GM10847 (cell line): ENCODE results near the gene MYLK4.

Experiments
- POLR2A ChIP-seq: IDR thresholded peaks from 2 replicates; pipeline ENCODE4 v1.6.1; 2011; ENCODE audit not compliant: insufficient read length; ENCODE audit errors: extremely low read depth

The MYLK4 gene

DNA sequence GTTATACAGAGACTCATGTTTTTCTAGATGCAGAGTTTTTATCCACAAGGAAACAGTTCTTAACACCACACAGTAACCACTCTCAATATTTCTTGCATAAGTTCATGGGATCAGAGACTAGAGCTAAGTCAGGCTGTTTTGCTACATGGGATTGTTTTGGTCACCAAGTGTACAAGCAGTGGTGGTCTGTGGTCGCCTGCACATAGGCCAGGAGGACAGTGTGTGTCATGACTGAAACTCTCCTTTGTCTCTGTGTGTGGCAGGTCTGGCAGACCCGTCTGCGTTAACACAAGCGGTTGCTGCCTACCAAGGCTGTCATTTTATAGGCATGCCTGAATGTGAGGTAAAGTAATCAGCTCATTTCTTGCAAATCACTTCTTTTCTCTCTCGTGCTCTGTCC, 33.3 kb upstream of the MYLK4 start:
- no peak for TF ChIP-seq POLR2A

- TF ChIP-seq POLR2A: no peak
These were observed 32.7 kb upstream of the MYLK4 start for GRCh38 chr6:2783188-2783963.

- no peak for TF ChIP-seq POLR2A
These were observed 32.1 kb upstream of the MYLK4 start for GRCh38 chr6:2782825-2783187.

DNA sequence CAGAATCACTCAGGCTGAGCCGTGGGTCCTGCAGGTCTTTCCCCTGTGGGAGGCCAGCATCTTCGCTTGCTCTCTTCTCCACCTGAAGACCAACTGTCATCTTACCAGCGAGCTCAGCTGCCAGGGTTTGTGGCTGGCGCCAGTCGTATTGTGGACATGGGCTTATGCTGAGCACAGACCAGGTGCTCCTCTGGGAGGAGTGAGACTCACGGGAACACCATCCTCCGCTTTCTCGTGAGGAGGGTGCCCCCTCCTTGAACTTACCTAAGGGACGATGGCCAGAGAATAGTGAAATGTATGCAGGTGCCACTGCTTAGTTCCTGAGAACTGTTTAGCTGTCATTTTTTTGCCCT, 31.6 kb upstream of the MYLK4 start:
- TF ChIP-seq POLR2A: no peak

GRCh38 chr6:2781685-2782355, 31.1 kb upstream of the MYLK4 start:
- TF ChIP-seq POLR2A: no peak

- TF ChIP-seq POLR2A: no peak
These were observed 29.5 kb upstream of the MYLK4 start for GRCh38 chr6:2780102-2780737.

DNA sequence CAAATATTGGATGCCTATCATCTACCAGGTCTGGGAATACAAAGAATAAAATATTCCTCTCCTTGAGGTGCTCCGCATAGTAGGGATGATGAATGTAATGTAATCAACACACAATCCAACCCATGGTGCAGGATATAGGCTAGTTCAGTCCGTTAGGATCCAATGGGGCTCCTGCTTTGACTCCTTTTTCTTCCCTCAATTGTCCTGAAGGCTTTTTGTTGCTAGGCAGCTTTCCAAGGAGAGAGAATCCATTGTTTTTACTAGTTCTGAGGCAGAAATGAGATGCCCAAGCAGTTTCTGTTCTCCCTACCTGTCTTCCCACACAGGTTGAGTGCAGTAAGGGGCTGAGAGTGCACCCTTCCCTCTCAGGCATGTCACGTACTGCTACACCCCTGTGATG, 26.5 kb upstream of the MYLK4 start:
- TF ChIP-seq POLR2A: no peak

DNA sequence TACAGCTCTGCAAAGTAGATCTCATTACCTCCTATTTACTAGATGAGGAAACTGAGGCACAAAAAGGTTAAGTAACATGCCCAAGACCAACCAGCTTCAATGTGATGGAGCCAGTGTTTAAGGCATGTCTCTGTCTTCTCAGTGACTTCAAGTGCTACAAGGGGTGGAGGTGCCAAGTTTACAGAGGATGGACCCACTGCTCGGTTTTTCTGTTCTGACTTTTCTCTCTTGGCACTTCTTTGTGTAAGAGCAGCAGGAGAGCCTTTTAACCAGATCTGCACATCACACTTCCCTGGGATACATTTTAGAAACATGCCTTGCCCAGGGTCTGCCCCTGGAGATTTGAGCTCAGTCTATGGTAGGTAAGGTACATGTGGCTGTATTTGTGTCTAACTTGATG, 24.3 kb upstream of the MYLK4 start:
- TF ChIP-seq POLR2A: no peak

- TF ChIP-seq POLR2A: no peak
These were observed 22.7 kb upstream of the MYLK4 start for GRCh38 chr6:2773449-2773848.

GRCh38 chr6:2772840-2773239, 22.1 kb upstream of the MYLK4 start:
- TF ChIP-seq POLR2A: no peak

GRCh38 chr6:2771079-2771478, 20.4 kb upstream of the MYLK4 start:
- TF ChIP-seq POLR2A: no peak

DNA sequence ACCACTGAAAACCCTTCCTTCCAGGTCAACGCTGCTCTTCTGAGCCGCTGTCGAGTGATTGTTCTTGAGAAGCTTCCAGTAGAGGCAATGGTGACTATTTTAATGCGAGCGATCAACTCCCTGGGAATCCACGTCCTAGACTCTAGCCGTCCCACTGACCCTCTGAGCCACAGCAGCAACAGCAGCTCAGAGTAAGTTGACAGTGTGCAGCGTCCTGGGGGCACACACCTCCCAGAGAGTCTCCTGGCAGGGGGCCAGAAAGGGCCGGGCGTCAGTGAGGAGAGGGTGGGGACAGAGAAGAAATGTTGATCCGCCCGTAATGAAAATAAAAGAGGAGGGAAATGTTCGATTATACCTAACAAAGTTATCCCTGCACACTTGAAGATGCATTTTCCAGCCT, 19.4 kb upstream of the MYLK4 start:
- TF ChIP-seq POLR2A: no peak

- no peak for TF ChIP-seq POLR2A
These were observed 18.0 kb upstream of the MYLK4 start for GRCh38 chr6:2768696-2769095.

DNA sequence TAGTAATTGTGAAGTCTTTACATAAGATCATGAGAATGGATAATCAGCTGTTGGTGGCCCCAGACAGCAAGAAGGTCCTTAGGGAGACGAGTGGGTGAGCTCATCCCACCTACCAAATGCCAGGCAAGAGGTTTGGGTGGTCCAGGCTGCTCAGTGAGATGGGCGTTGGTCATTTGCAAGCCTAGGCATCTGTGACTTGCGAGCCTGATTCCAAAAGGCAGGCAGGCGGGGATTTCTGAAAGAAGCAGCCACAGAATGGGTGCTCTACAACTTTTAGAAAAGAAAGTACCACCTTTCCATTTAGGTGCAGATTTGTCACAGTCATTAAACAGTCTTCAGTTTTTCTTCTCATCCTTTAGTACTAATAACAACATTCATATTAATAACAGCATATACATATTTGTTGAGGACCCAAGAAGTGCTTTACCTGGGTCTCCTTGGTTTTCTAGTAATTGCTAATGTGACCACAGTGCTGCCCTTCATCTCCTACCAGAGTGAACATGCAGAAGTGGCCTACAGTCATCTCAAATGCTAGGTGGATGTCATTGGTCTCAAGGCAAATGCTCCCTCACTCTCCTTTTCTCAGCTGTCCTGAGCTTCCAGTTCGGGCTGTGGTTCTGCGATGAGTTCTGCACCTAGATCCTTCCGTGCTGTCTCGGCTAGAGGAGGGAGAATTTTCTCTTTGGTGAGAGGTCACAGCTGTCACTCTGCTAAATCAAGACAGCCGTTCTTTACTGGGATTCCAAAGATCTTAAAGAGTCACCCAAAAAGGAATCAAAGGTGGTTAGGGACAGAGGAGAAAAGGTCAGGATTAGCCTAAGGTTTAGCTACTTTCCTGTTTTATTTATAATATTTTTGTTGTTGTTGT, 17.2 kb upstream of the MYLK4 start:
- no peak for TF ChIP-seq POLR2A

- no peak for TF ChIP-seq POLR2A
These were observed 16.3 kb upstream of the MYLK4 start for GRCh38 chr6:2766767-2767656.
